Panc1 (cell line): ENCODE measurements around the gene PHIP.

ENCODE experiments used
- TCF7L2 ChIP-seq: IDR thresholded peaks from 2 replicates; pipeline ENCODE4 v1.6.1; 2011; ENCODE audit warnings: mild to moderate bottlenecking, low read depth, low read length, inconsistent platforms
- TF ChIP-seq, protein P1 (sequence below): fragments of 450-650 bp; IDR thresholded peaks from 2 replicates; pipeline ENCODE4 v1.5.1; 2017; ENCODE audit warnings: mild to moderate bottlenecking
- TF ChIP-seq, protein P2 (sequence below), 2 experiments: IDR thresholded peaks; 2 replicates each; pipeline ENCODE4 v1.6.1; 2011 to 2012; ENCODE audit warnings: low read depth in 2 of 2, control low read depth in 1 of 2, low read length in 1 of 2, mild to moderate bottlenecking in 1 of 2, moderate library complexity in 1 of 2; ENCODE audit not compliant: insufficient read depth in 1 of 2

GRCh38 chr6:79070206-79070825, 7.7 kb downstream of the PHIP start:
- TF ChIP-seq, protein P1, sequence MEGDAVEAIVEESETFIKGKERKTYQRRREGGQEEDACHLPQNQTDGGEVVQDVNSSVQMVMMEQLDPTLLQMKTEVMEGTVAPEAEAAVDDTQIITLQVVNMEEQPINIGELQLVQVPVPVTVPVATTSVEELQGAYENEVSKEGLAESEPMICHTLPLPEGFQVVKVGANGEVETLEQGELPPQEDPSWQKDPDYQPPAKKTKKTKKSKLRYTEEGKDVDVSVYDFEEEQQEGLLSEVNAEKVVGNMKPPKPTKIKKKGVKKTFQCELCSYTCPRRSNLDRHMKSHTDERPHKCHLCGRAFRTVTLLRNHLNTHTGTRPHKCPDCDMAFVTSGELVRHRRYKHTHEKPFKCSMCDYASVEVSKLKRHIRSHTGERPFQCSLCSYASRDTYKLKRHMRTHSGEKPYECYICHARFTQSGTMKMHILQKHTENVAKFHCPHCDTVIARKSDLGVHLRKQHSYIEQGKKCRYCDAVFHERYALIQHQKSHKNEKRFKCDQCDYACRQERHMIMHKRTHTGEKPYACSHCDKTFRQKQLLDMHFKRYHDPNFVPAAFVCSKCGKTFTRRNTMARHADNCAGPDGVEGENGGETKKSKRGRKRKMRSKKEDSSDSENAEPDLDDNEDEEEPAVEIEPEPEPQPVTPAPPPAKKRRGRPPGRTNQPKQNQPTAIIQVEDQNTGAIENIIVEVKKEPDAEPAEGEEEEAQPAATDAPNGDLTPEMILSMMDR, result no peak
- TF ChIP-seq TCF7L2, result no peak
- TF ChIP-seq, protein P2, sequence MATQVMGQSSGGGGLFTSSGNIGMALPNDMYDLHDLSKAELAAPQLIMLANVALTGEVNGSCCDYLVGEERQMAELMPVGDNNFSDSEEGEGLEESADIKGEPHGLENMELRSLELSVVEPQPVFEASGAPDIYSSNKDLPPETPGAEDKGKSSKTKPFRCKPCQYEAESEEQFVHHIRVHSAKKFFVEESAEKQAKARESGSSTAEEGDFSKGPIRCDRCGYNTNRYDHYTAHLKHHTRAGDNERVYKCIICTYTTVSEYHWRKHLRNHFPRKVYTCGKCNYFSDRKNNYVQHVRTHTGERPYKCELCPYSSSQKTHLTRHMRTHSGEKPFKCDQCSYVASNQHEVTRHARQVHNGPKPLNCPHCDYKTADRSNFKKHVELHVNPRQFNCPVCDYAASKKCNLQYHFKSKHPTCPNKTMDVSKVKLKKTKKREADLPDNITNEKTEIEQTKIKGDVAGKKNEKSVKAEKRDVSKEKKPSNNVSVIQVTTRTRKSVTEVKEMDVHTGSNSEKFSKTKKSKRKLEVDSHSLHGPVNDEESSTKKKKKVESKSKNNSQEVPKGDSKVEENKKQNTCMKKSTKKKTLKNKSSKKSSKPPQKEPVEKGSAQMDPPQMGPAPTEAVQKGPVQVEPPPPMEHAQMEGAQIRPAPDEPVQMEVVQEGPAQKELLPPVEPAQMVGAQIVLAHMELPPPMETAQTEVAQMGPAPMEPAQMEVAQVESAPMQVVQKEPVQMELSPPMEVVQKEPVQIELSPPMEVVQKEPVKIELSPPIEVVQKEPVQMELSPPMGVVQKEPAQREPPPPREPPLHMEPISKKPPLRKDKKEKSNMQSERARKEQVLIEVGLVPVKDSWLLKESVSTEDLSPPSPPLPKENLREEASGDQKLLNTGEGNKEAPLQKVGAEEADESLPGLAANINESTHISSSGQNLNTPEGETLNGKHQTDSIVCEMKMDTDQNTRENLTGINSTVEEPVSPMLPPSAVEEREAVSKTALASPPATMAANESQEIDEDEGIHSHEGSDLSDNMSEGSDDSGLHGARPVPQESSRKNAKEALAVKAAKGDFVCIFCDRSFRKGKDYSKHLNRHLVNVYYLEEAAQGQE (IDR thresholded peaks at IDR 0.05; ENCODE audit: insufficient read depth in 1 of 2, low read depth in 2 of 2, low read length in 1 of 2), result no peak
